Left cardiac atrium (tissue), 4 donors: ENCODE measurements around the gene SCUBE2. TPM values are rescaled to one million over a fixed set of nuclear protein-coding genes. Genes with fewer than 3 reads are reported as not detected.
"Not testable (repeated sequence)": the region's sequence is repeated elsewhere in the genome, so short reads cannot be mapped to it uniquely, and the experiment has no call there.

Experiments used
- ATAC-seq, 2 donors: fragments of 200-7000 bp; cut with Tn5 transposase; one replicate each; pipeline ENCODE4 v1.9.1; 2020; ENCODE audit warnings: mild to moderate bottlenecking in 2 of 2, moderate library complexity in 2 of 2
- DNase-seq: peaks from one replicate; pipeline ENCODE4 v3.0.0-alpha.2; 2020
- intact Hi-C, 2 donors: fragments of 100-400 bp; cut with DNase I; formaldehyde crosslinking; loops; one replicate each; pipeline versions ENCODE4 v1.14.1 to v1.15.1; 2022 to 2023
- total RNA-seq, 2 donors: library from RNA; stranded (reverse); fragmentation: NEBNext Ultra II Directional; extraction: Animal tissue kit (Norgen Biotek cat#: 25700); gene quantifications; one replicate each; pipeline ENCODE4 v1.2.1, GENCODE V29; 2021
- donor health status: DM: no; HTN: yes; CAD: no.
- donor health status: DM: no; HTN: yes; CAD: no; lungs with severe emphysema.
- donor health status: DM: yes; HTN: yes; CAD: no.
- donor health status: Dilated cardiomyopathy.

The SCUBE2 gene
- total RNA-seq, 2 donors from 2014 or later: 2.0 to 4.4 TPM

DNA sequence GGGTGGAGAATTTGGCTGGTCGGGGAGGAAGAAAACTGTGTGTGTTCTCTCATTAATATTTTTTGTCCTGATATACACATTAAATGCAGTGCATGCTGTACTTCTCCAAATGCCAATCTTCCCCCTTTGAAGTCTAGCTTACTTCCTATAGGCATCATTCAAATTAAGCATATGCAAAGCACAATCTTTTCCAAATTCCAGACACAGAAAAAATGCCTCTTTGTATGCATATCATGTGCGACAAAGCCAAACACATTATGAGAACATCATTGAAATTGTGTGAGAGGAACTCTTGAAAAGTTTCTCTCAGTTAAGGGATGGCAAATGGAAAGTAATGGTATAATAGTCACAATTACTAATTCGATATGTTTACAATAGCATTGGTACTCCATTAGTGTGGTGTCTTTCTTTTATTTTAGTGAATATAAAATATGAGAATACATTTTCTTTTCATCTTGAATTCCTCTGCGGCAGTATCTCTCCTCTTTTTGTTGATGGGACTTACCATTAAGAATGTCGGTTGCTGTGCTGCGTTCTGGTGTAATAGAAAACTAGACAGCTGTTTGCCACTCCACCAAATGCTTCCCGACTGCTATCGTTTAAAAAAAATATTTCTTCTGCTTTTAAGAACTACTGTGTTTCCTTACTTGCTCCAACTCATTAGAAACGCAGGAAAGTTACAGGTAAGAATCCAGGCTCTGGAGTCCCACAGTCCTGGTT is 68.3 kb downstream of the SCUBE2 start:
- no peak for DNase-seq
- intact Hi-C loops: no loop called here
- ATAC-seq: no peak

DNA sequence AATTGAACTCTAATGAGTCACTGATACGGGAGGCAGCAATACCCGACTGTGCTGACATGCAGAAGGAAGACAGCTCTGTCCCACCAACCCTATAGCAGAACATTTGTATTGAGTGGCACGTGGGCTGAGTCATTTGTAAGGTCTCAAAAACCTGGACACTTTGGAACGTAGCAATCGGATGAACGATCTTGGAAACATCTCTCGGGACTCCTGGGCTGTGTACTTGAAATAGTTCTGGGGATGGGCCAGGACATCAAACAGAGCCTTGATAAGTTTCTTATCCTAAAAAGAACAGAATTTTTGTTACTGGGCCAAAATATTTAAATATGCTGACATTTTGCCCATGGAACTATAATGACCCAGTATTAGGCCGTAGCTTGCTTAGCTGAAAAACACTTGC is 70.5 kb downstream of the SCUBE2 start:
- DNase-seq (no peak), ATAC-seq (no peak)
- intact Hi-C loops: no loop called here

GRCh38 chr11:9019861-9020260 is 71.5 kb downstream of the SCUBE2 start:
- intact Hi-C loops: loop anchor here (5.0 to 10.0 kb wide), 2 partner anchors 115 to 487 kb away; no protein-coding TSS in a partner anchor
- ATAC-seq: no peak
- no peak for DNase-seq

DNA sequence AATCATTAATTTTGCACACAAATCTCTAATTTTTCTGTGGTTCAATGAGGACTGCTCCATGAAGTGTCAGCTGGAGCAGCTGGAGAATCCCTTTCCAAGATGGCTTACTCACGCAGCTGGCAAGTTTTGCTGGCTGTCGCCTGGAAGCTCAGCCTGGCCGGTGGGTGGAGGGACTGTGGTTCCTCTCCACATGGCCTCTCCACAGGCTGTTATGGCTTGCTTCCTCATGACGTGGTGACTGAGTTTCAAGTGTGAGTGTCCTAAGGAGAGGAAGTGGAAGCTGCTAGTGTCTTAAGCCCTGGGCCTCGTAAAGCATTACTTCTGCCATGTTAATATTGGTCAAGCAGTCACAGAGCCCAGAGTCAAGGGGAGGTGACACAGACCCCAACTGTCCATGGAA is 73.6 kb downstream of the SCUBE2 start:
- intact Hi-C loops: loop anchor here (5.0 to 10.0 kb wide), 2 partner anchors 117 to 490 kb away; no protein-coding TSS in a partner anchor
- DNase-seq: peak; percentile 76
- ATAC-seq: peak; percentile 79 to 88

GRCh38 chr11:9016916-9017642 is 74.3 kb downstream of the SCUBE2 start:
- intact Hi-C loops: loop anchor here (5.0 to 10.0 kb wide), 2 partner anchors 118 to 490 kb away; no protein-coding TSS in a partner anchor
- ATAC-seq (no peak), DNase-seq (no peak)

GRCh38 chr11:9015677-9016076 is 75.7 kb downstream of the SCUBE2 start:
- ATAC-seq (peak; percentile 71), DNase-seq (peak; percentile 64)
- intact Hi-C loops: loop anchor here (2.0 to 10.0 kb wide), 3 partner anchors 119 to 492 kb away; no protein-coding TSS in a partner anchor

GRCh38 chr11:9014826-9015225 is 76.6 kb downstream of the SCUBE2 start:
- intact Hi-C loops: loop anchor here (2.0 to 10.0 kb wide), 3 partner anchors 120 to 492 kb away; no protein-coding TSS in a partner anchor
- no peak for DNase-seq
- no peak for ATAC-seq

DNA sequence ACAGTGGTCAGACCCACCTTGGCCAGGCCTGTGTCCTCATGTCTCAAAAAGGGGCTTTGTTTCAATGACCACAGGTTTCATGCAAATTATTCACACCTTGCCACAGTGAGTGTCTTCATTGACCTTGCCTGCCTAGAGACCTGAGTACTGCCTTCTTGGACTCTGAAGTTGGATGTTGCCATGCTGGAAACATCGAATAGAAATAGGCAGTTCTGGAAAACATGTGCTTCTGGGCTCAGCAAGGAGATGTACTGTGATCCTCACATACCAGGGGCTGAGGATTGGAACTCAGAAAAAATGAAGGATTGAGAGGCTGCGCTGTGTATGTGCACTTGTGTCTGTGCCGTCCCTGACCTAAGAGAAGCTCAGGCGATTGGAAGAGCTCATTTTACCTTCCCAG is 78.0 kb downstream of the SCUBE2 start:
- DNase-seq (no peak), ATAC-seq (no peak)
- intact Hi-C loops: loop anchor here in 1 of 2 donors (10.0 kb wide), 1 partner anchor 121 kb away; no protein-coding TSS in a partner anchor

DNA sequence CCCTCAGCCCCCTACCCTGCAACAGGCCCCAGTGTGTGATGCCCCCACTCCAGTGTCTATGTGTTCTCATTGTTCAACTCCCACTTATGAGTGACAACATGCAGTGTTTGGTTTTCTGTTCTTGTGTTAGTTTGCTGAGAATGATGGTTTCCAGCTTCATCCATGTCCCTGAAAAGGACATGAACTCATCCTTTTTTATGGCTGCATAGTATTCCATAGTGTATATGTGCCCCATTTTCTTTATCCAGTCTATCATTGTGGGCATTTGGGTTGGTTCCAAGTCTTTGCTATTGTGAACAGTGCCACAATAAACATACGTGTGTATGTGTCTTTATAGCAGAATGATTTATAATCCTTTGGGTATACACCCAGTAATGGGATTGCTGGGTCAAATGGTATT is 81.9 kb downstream of the SCUBE2 start:
- DNase-seq, ATAC-seq, intact Hi-C loops: not testable (repeated sequence)

- no peak for ATAC-seq
- intact Hi-C loops: no loop called here
- no peak for DNase-seq
Observed at GRCh38 chr11:9008661-9009060, 82.7 kb downstream of the SCUBE2 start.

- intact Hi-C loops: no loop called here
- ATAC-seq (no peak), DNase-seq (no peak)
Observed at GRCh38 chr11:9008011-9008550, 83.3 kb downstream of the SCUBE2 start.

DNA sequence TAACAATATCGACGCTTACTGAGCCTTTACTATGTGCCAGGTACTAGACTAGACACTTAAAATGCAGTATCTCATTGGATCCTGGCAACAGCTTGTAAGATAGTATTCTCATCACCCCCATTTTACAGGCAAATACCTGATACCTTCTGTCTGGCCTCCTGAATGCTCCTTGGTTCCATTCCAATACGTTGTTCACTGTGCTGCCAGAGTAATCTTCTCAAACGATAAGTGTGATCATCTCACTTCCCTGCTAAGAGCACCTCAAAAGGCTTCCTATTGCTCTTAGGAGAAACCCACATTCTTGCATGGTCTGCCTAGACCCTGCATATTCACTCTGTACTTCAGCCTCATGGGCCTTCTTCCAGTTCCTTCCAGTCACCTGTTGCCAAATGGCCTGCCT is 86.3 kb downstream of the SCUBE2 start:
- intact Hi-C loops: no loop called here
- DNase-seq (no peak), ATAC-seq (no peak)

DNA sequence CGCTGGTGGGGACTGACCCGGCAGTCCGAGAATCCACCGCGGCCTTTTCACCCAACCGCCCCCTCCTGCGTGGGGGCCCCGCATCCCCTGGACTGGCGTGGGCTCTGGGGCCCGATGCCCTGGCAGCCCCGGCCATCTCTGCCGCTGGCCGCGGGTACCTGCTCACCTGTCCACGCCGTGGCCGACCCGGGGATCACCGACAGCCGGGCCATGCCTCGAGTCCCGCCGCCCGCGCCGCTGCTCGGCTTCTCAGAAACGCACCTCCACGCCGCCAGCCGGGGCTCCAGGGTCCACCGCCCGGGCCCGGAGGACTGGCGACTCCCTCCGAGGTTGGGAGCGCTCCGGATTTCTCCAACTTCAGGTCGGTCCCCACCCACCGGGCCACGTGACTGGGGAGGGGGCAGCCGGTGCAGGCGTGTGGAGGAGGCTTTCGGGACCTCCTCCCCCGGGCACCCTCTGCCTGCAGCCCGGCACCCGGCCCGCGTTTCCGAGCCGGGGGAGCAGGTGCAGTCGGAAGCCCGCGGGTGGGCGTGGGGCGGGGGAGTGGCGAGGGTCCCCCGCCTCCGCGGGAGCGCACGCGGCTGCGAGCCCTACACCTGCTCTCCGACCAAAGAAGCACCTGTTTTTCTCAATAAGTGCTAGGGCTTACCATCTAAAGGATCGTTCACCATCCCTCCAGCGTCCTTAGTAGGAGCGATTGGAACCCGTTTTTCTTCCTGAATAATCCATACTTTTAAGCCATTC is 87.0 kb downstream of the SCUBE2 start:
- DNase-seq (no peak), ATAC-seq (peak; percentile 24 to 31)
- intact Hi-C loops: no loop called here

DNA sequence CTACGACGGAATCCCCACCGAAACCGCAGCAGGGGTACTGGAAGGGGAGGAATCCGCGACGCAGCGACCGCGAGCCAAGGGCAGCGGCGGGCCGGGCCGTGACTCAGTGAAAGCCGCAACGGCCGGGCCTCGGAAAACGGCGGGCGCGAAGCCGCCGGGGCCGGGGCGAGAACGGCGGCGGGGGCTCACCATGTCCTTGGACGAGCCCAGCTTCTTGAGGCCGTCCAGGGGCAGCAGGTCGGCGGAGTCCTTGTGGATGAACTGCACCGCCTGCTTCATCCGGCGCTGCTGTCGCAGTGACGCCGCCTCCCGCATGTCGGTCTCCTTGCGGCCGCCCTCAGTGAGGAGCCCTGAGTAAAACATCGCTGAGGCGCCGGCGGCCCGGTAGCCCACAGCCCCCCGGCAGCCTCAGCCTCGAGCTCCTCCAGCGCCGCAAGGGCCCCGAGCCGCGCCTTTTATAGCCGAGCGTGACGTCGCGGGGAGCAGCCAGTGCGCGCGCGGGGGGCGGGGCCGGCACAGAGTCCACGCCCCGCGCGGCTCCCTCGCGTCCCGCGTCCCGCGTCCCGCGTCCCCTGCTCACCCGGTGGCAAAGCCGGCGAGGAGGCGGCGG is 87.7 kb downstream of the SCUBE2 start, which contains the start of gene NRIP3:
TSS of gene NRIP3 (minus strand) at position 429 of the 610 bp plus-strand sequence. CDS start at position 363, 66 bp downstream.
- intact Hi-C loops: no loop called here
- DNase-seq: peak; percentile 82
- peak; percentile 93 to 94 for ATAC-seq

DNA sequence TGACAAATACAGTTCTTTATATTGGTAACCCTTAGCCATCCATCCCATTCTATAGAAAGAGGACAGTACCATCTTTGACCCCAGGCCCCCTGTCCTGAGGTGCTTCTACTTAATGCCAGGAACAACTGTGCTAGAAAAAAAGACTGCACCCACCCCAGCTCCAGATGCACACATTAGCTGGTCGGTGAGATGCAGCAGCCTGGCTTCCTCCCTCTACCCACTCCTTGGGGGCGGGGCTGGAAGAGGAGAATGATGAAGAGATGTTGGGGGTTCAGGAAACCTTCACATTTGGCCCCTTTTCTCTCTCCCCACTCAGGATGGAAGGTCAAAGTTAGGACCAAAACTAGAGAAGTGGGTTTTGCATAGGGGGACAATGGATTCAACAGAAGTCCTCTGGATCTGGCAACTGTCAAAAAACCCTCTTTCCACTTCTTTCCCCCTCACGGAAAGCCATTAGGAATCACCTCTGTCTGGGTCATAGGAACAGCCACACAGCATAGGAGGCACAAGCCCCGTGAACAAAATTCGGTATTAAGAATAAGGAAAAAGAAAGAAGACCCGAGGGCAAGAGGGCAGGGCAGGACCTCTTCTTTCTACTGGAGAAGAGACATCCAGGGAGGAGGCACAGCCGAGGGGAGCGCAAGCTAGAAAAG is 88.4 kb downstream of the SCUBE2 start:
- ATAC-seq (no peak), DNase-seq (no peak)
- intact Hi-C loops: no loop called here

DNA sequence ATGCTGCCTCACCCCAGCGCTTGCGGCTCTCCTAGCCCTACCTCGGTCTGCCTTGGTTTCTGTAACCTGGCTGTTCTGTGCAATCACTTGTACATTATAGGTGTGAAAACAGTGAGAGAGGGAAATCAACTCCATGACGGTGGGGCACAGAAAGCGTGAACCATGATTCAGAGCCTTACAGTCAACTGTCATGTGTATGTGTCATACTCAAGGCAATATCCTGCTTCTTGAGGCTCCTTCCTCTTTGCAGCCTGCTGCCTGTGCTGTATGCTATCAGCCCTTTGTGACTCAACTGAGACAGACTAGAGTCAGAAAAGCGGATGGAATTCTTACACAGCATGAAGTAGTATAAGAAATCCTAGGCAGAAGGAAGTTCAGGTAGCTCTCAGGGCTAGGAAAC is 89.7 kb downstream of the SCUBE2 start:
- intact Hi-C loops: no loop called here
- ATAC-seq (peak in 1 of 2 donors; percentile 11), DNase-seq (no peak)

- intact Hi-C loops: no loop called here
- DNase-seq (no peak), ATAC-seq (no peak)
Observed at GRCh38 chr11:8998017-8998416, 93.4 kb downstream of the SCUBE2 start.

DNA sequence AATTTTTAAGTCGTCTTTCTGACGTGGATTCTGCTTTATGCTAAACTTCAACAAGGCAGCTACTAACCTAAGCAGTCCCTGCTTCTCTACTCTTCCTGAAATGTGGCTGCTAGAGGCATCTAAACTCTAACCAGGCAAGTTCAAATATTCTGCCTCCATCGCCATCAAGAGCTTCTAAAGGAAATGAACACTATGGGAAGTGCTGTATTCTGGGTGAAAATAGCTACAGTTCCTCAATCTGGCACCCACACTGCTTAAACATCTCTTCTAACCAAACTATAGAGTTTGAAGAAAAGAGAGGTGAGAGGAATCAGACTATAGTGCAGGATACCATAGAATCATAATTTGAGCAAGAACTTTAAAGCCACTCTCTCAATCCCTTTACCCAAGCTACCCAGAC is 93.9 kb downstream of the SCUBE2 start:
- no peak for DNase-seq
- intact Hi-C loops: no loop called here
- ATAC-seq: no peak
